ENCODE results near the gene CD151. TPM values are rescaled to one million over a fixed set of nuclear protein-coding genes. Genes with fewer than 3 reads are reported as not detected.

Gene CD151
- total and polyA plus RNA-seq, 4 donors: 182 to 556 (median 399) TPM

- H3K9me3 ChIP-seq (ENCODE audit: control insufficient read depth in 4 of 4, insufficient read depth in 3 of 4, low read length in 3 of 4): no peaks in the 10 kb centered on the region
- H3K27ac ChIP-seq (ENCODE audit: low read depth in 1 of 2, low read length in 1 of 2): no peak overlapping the region
- no peak for TF ChIP-seq CTCF (IDR thresholded peaks at IDR 0.05; ENCODE audit: control extremely low read depth, extremely low read depth)
- peaks cover 0 to 34% (median 5%) of the 10 kb centered on the region in 5 donors for H3K4me1 ChIP-seq (ENCODE audit: control insufficient read depth in 5 of 5, insufficient read depth in 5 of 5, low read length in 5 of 5)
- WGBS, 2 donors: 92 to 94% methylated on average over 31 of the region's 31 CpGs
- ATAC-seq (ENCODE audit: insufficient read depth, low FRiP score) (no peak), DNase-seq (no peak)
- no peak overlapping the region for H3K4me3 ChIP-seq
- H3K27me3 ChIP-seq (ENCODE audit: control insufficient read depth in 3 of 3, insufficient read depth in 3 of 3, low read length in 2 of 3): no peaks in the 10 kb centered on the region
- H3K36me3 ChIP-seq (ENCODE audit: control insufficient read depth in 4 of 4, insufficient read depth in 4 of 4, low read length in 4 of 4): peaks cover 0 to 54% (median 4%) of the 10 kb centered on the region in 4 donors
- no peak overlapping the region for H3K9ac ChIP-seq (ENCODE audit: insufficient read depth in 1 of 2, low read length in 2 of 2)
Observed at GRCh38 chr11:863910-864827, 31.4 kb downstream of the CD151 start.

DNA sequence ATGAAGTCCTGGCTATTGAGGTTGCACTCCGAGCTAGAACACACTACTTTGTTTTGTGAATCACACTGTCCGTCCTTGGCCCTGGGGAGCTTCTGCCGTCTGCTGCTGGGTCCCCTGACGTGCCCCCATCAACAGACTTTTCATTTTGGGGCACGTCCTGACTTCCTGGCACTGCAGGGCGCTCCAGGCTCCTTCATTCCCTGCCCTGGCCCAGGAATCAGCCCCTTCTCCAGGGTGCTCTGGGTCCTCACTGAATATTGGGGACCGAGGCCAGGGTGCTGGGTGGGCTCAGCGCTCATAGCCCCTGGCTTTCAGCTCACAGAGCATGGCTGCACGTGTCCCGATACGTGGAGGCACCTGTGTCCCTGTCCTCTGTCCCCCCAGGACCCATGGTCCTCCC is 32.1 kb downstream of the CD151 start:
- no peak overlapping the region for H3K9ac ChIP-seq (ENCODE audit: insufficient read depth in 1 of 2, low read length in 2 of 2)
- no peak for DNase-seq
- no peak overlapping the region for H3K27ac ChIP-seq (ENCODE audit: low read depth in 1 of 2, low read length in 1 of 2)
- no peaks in the 10 kb centered on the region for H3K27me3 ChIP-seq (ENCODE audit: control insufficient read depth in 3 of 3, insufficient read depth in 3 of 3, low read length in 2 of 3)
- ATAC-seq (ENCODE audit: insufficient read depth, low FRiP score): no peak
- 91% methylated on average over 10 to 11 of the region's 11 CpGs for WGBS, 2 donors
- no peak overlapping the region for H3K4me3 ChIP-seq
- H3K36me3 ChIP-seq (ENCODE audit: control insufficient read depth in 4 of 4, insufficient read depth in 4 of 4, low read length in 4 of 4): peaks cover 0 to 54% (median 4%) of the 10 kb centered on the region in 4 donors
- TF ChIP-seq CTCF (IDR thresholded peaks at IDR 0.05; ENCODE audit: control extremely low read depth, extremely low read depth): no peak
- peaks cover 0 to 27% (median 0%) of the 10 kb centered on the region in 5 donors for H3K4me1 ChIP-seq (ENCODE audit: control insufficient read depth in 5 of 5, insufficient read depth in 5 of 5, low read length in 5 of 5)
- no peaks in the 10 kb centered on the region for H3K9me3 ChIP-seq (ENCODE audit: control insufficient read depth in 4 of 4, insufficient read depth in 3 of 4, low read length in 3 of 4)

GRCh38 chr11:865462-866430 is 33.0 kb downstream of the CD151 start:
- Histone ChIP-seq H3K27me3 (ENCODE audit: control insufficient read depth in 3 of 3, insufficient read depth in 3 of 3, low read length in 2 of 3) (no peaks in the 10 kb centered on the region), H3K27ac (ENCODE audit: low read depth in 1 of 2, low read length in 1 of 2) (no peak overlapping the region), H3K36me3 (ENCODE audit: control insufficient read depth in 4 of 4, insufficient read depth in 4 of 4, low read length in 4 of 4) (peaks cover 0 to 50% (median 4%) of the 10 kb centered on the region in 4 donors), H3K9ac (ENCODE audit: insufficient read depth in 1 of 2, low read length in 2 of 2) (no peak overlapping the region), H3K4me3 (no peak overlapping the region), H3K4me1 (ENCODE audit: control insufficient read depth in 5 of 5, insufficient read depth in 5 of 5, low read length in 5 of 5) (peaks cover 0 to 20% (median 0%) of the 10 kb centered on the region in 5 donors), H3K9me3 (ENCODE audit: control insufficient read depth in 4 of 4, insufficient read depth in 3 of 4, low read length in 3 of 4) (no peaks in the 10 kb centered on the region)
- no peak for ATAC-seq (ENCODE audit: insufficient read depth, low FRiP score)
- 86% methylated on average over 40 to 41 of the region's 41 CpGs for WGBS, 2 donors
- no peak for TF ChIP-seq CTCF (IDR thresholded peaks at IDR 0.05; ENCODE audit: control extremely low read depth, extremely low read depth)
- DNase-seq: no peak

Data from lung (tissue), 12 donors.